ENCODE results near the gene LINC01488. TPM values are rescaled to one million over a fixed set of nuclear protein-coding genes. Genes with fewer than 3 reads are reported as not detected.
A peak's percentile ranks its signal among the peaks of the same experiment; 100 is the strongest.

Gene LINC01488
- total RNA-seq, 1 donor from 2014 or later, result not detected

- Mint-ChIP-seq H3K4me1 (peaks cover 14% of the 10 kb centered on the region), H3K27me3 (peaks cover 6% of the 10 kb centered on the region), H3K27ac (no peak overlapping the region), H3K36me3 (ENCODE audit: low read depth) (no peaks in the 10 kb centered on the region), H3K4me3 (no peak overlapping the region), H3K9me3 (no peaks in the 10 kb centered on the region)
- ChIA-PET CTCF (no interaction called here), POLR2A (no interaction called here)
- intact Hi-C loops (cut with micrococcal nuclease), result no loop called here
- ATAC-seq (ENCODE audit: low read depth) (no peak), DNase-seq (no peak)
- no peak for TF ChIP-seq CTCF (IDR thresholded peaks at IDR 0.05)
Measured at GRCh38 chr11:69439651-69440464, 41.6 kb upstream of the LINC01488 start.

GRCh38 chr11:69440876-69441275, 40.6 kb upstream of the LINC01488 start:
- ChIA-PET CTCF (no interaction called here), POLR2A (no interaction called here)
- intact Hi-C loops (cut with micrococcal nuclease), result no loop called here
- H3K4me1 Mint-ChIP-seq, result peaks cover 14% of the 10 kb centered on the region
- ATAC-seq (ENCODE audit: low read depth), result no peak
- peaks cover 3% of the 10 kb centered on the region for H3K27me3 Mint-ChIP-seq
- no peak for DNase-seq
- H3K4me3 Mint-ChIP-seq, result no peak overlapping the region
- no peak for TF ChIP-seq CTCF (IDR thresholded peaks at IDR 0.05)
- no peaks in the 10 kb centered on the region for H3K9me3 Mint-ChIP-seq
- no peaks in the 10 kb centered on the region for H3K36me3 Mint-ChIP-seq (ENCODE audit: low read depth)
- no peak overlapping the region for H3K27ac Mint-ChIP-seq

GRCh38 chr11:69442012-69442806, 39.3 kb upstream of the LINC01488 start:
- ChIA-PET POLR2A (interaction anchor here (1.0 kb wide), 1 partner anchor 387 kb away, joined by 3 read pairs; no protein-coding TSS in a partner anchor), CTCF (no interaction called here)
- Mint-ChIP-seq H3K4me3 (no peak overlapping the region), H3K4me1 (peaks cover 14% of the 10 kb centered on the region), H3K9me3 (no peaks in the 10 kb centered on the region), H3K36me3 (ENCODE audit: low read depth) (no peaks in the 10 kb centered on the region), H3K27ac (no peak overlapping the region), H3K27me3 (peaks cover 3% of the 10 kb centered on the region)
- no peak for TF ChIP-seq CTCF (IDR thresholded peaks at IDR 0.05)
- ATAC-seq (ENCODE audit: low read depth) (no peak), DNase-seq (no peak)
- intact Hi-C loops (cut with micrococcal nuclease), result loop anchor here (2.0 kb wide), 1 partner anchor 201 kb away; no protein-coding TSS in a partner anchor

GRCh38 chr11:69442807-69443137, 38.7 kb upstream of the LINC01488 start:
- Mint-ChIP-seq H3K27me3 (peaks cover 4% of the 10 kb centered on the region), H3K4me3 (peak overlapping the region; percentile 79), H3K27ac (no peak overlapping the region), H3K4me1 (peaks cover 14% of the 10 kb centered on the region), H3K9me3 (no peaks in the 10 kb centered on the region), H3K36me3 (ENCODE audit: low read depth) (no peaks in the 10 kb centered on the region)
- ATAC-seq (ENCODE audit: low read depth) (no peak), DNase-seq (no peak)
- ChIA-PET POLR2A (interaction anchor here (0.8 to 1.0 kb wide), 2 partner anchors 145 to 387 kb away, joined by 3 read pairs; no protein-coding TSS in a partner anchor), CTCF (no interaction called here)
- intact Hi-C loops (cut with micrococcal nuclease), result loop anchor here (1.0 to 2.0 kb wide), 2 partner anchors 144 to 200 kb away; no protein-coding TSS in a partner anchor
- TF ChIP-seq CTCF (IDR thresholded peaks at IDR 0.05), result no peak
